ENCODE measurements around the gene B3GAT2. TPM values are rescaled to one million over a fixed set of nuclear protein-coding genes. Genes with fewer than 3 reads are reported as not detected.

B3GAT2 gene
- total RNA-seq, 1 experiment from 2014 or later: 0.05 TPM

GRCh38 chr6:70985156-70985555, 28.3 kb upstream of the B3GAT2 start:
- H3K27me3 ChIP-seq (ENCODE audit: control insufficient read depth, insufficient read depth, low read length): no peaks in the 10 kb centered on the region; the same call in 1 of the 2 replicates
- no TSS peak for BruUV-seq (replicated peaks)
- H3K4me3 ChIP-seq (ENCODE audit: low read depth in 2 of 2, low read length in 2 of 2): no peak overlapping the region
- in situ Hi-C loops (cut with HindIII; ENCODE audit: low pct_unique_long_range_greater_than_20kb, low sequenced_read_pairs): no loop called here
- DNase-seq (ENCODE audit: low read depth, low spot score) (no peak), ATAC-seq (no peak)
- H3K27ac ChIP-seq (ENCODE audit: low read length): no peak overlapping the region
- TF ChIP-seq REST (IDR thresholded peaks at IDR 0.05; ENCODE audit: insufficient read depth in 1 of 2, low read depth in 2 of 2, low read length in 1 of 2) (no peak), SIN3A (IDR thresholded peaks at IDR 0.05; ENCODE audit: borderline replicate concordance, insufficient read depth, low read depth, low read length) (no peak), POLR2AphosphoS5 (IDR thresholded peaks at IDR 0.05; ENCODE audit: low read depth, low read length) (no peak), CTCF (IDR thresholded peaks at IDR 0.05) (no peak), TCF7L2 (IDR thresholded peaks at IDR 0.05; ENCODE audit: low read depth, low read length) (no peak)
- H3K4me1 ChIP-seq (ENCODE audit: control insufficient read depth, insufficient read depth, low read length): no peaks in the 10 kb centered on the region
- no peaks in the 10 kb centered on the region for H3K9me3 ChIP-seq (ENCODE audit: control insufficient read depth, insufficient read depth, low read depth, low read length)
- intact Hi-C loops (cut with micrococcal nuclease; ENCODE audit: unreplicated experiment): no loop called here
- CTCF ChIA-PET: no interaction called here
- POLR2A ChIA-PET: no interaction called here
- H3K36me3 ChIP-seq (ENCODE audit: control insufficient read depth, insufficient read depth, low read length): no peaks in the 10 kb centered on the region

- H3K27ac ChIP-seq (ENCODE audit: low read length): no peak overlapping the region
- no peaks in the 10 kb centered on the region for H3K9me3 ChIP-seq (ENCODE audit: control insufficient read depth, insufficient read depth, low read depth, low read length)
- POLR2A ChIA-PET: no interaction called here
- DNase-seq (ENCODE audit: low read depth, low spot score) (no peak), ATAC-seq (no peak)
- no peak overlapping the region for H3K4me3 ChIP-seq (ENCODE audit: low read depth in 2 of 2, low read length in 2 of 2)
- in situ Hi-C loops (cut with HindIII; ENCODE audit: low pct_unique_long_range_greater_than_20kb, low sequenced_read_pairs): no loop called here
- intact Hi-C loops (cut with micrococcal nuclease; ENCODE audit: unreplicated experiment): no loop called here
- no TSS peak for BruUV-seq (replicated peaks)
- no peaks in the 10 kb centered on the region for H3K36me3 ChIP-seq (ENCODE audit: control insufficient read depth, insufficient read depth, low read length)
- no peaks in the 10 kb centered on the region; the same call in 1 of the 2 replicates for H3K27me3 ChIP-seq (ENCODE audit: control insufficient read depth, insufficient read depth, low read length)
- H3K4me1 ChIP-seq (ENCODE audit: control insufficient read depth, insufficient read depth, low read length): no peaks in the 10 kb centered on the region
- CTCF ChIA-PET: no interaction called here
- TF ChIP-seq TCF7L2 (IDR thresholded peaks at IDR 0.05; ENCODE audit: low read depth, low read length) (no peak), POLR2AphosphoS5 (IDR thresholded peaks at IDR 0.05; ENCODE audit: low read depth, low read length) (no peak), REST (IDR thresholded peaks at IDR 0.05; ENCODE audit: insufficient read depth in 1 of 2, low read depth in 2 of 2, low read length in 1 of 2) (no peak), CTCF (IDR thresholded peaks at IDR 0.05) (no peak), SIN3A (IDR thresholded peaks at IDR 0.05; ENCODE audit: borderline replicate concordance, insufficient read depth, low read depth, low read length) (no peak)
Measured at GRCh38 chr6:70982747-70983146, 25.9 kb upstream of the B3GAT2 start.
